Measurements from ENCODE around the gene ZNF215.
"Not testable (repeated sequence)": the region's sequence is repeated elsewhere in the genome, so short reads cannot be mapped to it uniquely, and the experiment has no call there.

DNA sequence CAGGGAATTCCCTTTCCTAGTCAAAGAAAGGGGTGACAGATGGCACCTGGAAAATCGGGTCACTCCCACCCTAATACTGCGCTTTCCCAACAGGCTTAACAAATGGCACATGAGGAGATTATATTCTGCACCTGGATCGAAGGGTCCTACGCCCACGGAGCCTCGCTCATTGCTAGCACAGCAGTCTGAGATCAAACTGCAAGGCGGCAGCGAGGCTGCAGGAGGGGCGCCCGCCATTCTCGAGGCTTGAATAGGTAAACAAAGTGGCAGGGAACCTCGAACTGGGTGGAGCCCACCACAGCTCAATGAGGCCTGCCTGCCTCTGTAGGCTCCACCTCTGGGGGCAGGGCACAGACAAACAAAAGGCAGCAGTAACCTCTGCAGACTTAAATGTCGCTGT, 21.4 kb upstream of the ZNF215 start:
- TF ChIP-seq, protein P1, sequence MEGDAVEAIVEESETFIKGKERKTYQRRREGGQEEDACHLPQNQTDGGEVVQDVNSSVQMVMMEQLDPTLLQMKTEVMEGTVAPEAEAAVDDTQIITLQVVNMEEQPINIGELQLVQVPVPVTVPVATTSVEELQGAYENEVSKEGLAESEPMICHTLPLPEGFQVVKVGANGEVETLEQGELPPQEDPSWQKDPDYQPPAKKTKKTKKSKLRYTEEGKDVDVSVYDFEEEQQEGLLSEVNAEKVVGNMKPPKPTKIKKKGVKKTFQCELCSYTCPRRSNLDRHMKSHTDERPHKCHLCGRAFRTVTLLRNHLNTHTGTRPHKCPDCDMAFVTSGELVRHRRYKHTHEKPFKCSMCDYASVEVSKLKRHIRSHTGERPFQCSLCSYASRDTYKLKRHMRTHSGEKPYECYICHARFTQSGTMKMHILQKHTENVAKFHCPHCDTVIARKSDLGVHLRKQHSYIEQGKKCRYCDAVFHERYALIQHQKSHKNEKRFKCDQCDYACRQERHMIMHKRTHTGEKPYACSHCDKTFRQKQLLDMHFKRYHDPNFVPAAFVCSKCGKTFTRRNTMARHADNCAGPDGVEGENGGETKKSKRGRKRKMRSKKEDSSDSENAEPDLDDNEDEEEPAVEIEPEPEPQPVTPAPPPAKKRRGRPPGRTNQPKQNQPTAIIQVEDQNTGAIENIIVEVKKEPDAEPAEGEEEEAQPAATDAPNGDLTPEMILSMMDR (IDR thresholded peaks at IDR 0.05): not testable (repeated sequence)
- TF ChIP-seq NR3C1 (CRISPR knock-in tag; conservative IDR thresholded peaks at IDR 0.05; ENCODE audit: low read depth): not testable (repeated sequence)
- TF ChIP-seq, protein P2, sequence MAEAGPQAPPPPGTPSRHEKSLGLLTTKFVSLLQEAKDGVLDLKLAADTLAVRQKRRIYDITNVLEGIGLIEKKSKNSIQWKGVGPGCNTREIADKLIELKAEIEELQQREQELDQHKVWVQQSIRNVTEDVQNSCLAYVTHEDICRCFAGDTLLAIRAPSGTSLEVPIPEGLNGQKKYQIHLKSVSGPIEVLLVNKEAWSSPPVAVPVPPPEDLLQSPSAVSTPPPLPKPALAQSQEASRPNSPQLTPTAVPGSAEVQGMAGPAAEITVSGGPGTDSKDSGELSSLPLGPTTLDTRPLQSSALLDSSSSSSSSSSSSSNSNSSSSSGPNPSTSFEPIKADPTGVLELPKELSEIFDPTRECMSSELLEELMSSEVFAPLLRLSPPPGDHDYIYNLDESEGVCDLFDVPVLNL (CRISPR knock-in tag; IDR thresholded peaks at IDR 0.05; ENCODE audit: borderline replicate concordance, low read depth): not testable (repeated sequence)

Measured in WTC11 (cell line).